SH-SY5Y (cell line): Measurements from ENCODE around the gene MANBA.

Experiments used
- GATA2 ChIP-seq: IDR thresholded peaks from 2 replicates; pipeline ENCODE4 v1.6.1; 2011; ENCODE audit warnings: mild to moderate bottlenecking, low read depth, low read length
- GATA3 ChIP-seq: IDR thresholded peaks from 2 replicates; pipeline ENCODE4 v1.6.1; 2011; ENCODE audit warnings: low read depth, mild to moderate bottlenecking, low read length, moderate library complexity

DNA sequence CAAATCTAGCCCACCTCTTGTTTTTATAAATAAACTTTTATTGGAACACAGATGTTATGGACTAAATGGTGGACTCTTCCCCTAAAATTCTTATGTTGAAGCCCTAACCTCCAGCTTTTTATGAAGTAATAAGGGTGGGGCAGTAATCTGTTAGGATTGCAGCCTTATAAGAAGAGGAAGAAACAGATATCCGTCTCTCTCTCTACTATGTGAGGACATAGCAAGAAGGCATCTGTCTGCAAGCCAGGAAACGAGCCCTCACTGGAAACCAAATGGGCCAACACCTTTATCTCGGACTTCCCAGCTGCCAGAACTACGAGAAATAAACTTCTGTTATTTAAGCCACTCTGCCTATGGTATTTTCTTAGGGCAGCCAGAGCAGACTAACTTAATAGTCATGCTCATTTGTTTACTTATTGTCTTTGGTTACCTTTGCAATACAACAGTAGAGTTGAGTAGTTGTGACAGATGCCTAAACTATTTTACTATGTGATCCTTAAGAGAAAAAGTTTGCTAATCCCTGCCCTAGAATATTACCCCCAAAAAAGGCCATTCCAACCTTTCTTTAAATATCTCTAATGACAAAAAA, 67.4 kb downstream of the MANBA start:
- TF ChIP-seq GATA3 (no peak), GATA2 (no peak)
